Colonic mucosa (tissue), 4 donors: ENCODE measurements around the gene ITGBL1. TPM values are rescaled to one million over a fixed set of nuclear protein-coding genes. Genes with fewer than 3 reads are reported as not detected.

ENCODE experiments used
- DNase-seq: peaks from one replicate; pipeline ENCODE4 v3.0.0-alpha.2; 2020
- H3K27ac ChIP-seq: fragments of 200-600 bp; one replicate; pipeline ENCODE4 v1.8.0; 2021
- H3K27me3 ChIP-seq: fragments of 200-600 bp; one replicate; pipeline ENCODE4 v1.8.0; 2021
- H3K36me3 ChIP-seq: fragments of 200-600 bp; one replicate; pipeline ENCODE4 v1.8.0; 2021
- H3K4me1 ChIP-seq: fragments of 200-600 bp; one replicate; pipeline ENCODE4 v1.8.0; 2021; ENCODE audit warnings: mild to moderate bottlenecking
- H3K4me3 ChIP-seq: fragments of 200-600 bp; one replicate; pipeline ENCODE4 v1.8.0; 2021
- H3K9ac ChIP-seq, 2 donors: one replicate each; pipeline ENCODE4 v1.7.0; 2013; ENCODE audit warnings: control low read depth in 2 of 2, low read depth in 2 of 2, low read length in 2 of 2
- H3K9me3 ChIP-seq: fragments of 200-600 bp; one replicate; pipeline ENCODE4 v1.8.0; 2021
- CTCF ChIP-seq: fragments of 200-600 bp; IDR thresholded peaks from one replicate; pipeline ENCODE4 v1.8.0; 2022; ENCODE audit warnings: antibody characterized with exemption, mild to moderate bottlenecking
- intact Hi-C: fragments of 100-400 bp; cut with DNase I; formaldehyde crosslinking; loops from one replicate; pipeline ENCODE4 v1.14.1; 2022
- total RNA-seq, 2 donors: library from RNA; stranded (reverse); fragmentation: NEBNext Ultra II Directional in 1 of 2; extraction: Animal tissue kit (Norgen Biotek cat#: 25700) in 1 of 2; gene quantifications; one replicate each; pipeline ENCODE4 v1.2.1, GENCODE V29; 2021
- donor health status: healthy.
- donor health status: DM: no; HTN: no; CAD: no.
- donor health status: DM: no; HTN: no; CAD: no.

Gene ITGBL1
- total RNA-seq, 2 donors from 2014 or later: 0.25 to 0.72 TPM

GRCh38 chr13:101424381-101425155 is 27.9 kb upstream of the ITGBL1 start:
- intact Hi-C loops: no loop called here
- no peaks in the 10 kb centered on the region for H3K27me3 ChIP-seq
- no peak overlapping the region for H3K9ac ChIP-seq
- no peak overlapping the region for H3K4me3 ChIP-seq
- no peaks in the 10 kb centered on the region for H3K9me3 ChIP-seq
- no peaks in the 10 kb centered on the region for H3K36me3 ChIP-seq
- H3K4me1 ChIP-seq: no peaks in the 10 kb centered on the region
- no peak for TF ChIP-seq CTCF
- no peak overlapping the region for H3K27ac ChIP-seq
- no peak for DNase-seq

- H3K36me3 ChIP-seq: no peaks in the 10 kb centered on the region
- H3K27ac ChIP-seq: no peak overlapping the region
- no peaks in the 10 kb centered on the region for H3K27me3 ChIP-seq
- intact Hi-C loops: no loop called here
- no peak overlapping the region for H3K9ac ChIP-seq
- no peak for DNase-seq
- no peak for TF ChIP-seq CTCF
- H3K4me1 ChIP-seq: no peaks in the 10 kb centered on the region
- H3K9me3 ChIP-seq: no peaks in the 10 kb centered on the region
- no peak overlapping the region for H3K4me3 ChIP-seq
Observed at GRCh38 chr13:101425156-101425471, 27.4 kb upstream of the ITGBL1 start.

- Histone ChIP-seq H3K36me3 (no peaks in the 10 kb centered on the region), H3K9ac (no peak overlapping the region), H3K4me1 (no peaks in the 10 kb centered on the region), H3K27me3 (no peaks in the 10 kb centered on the region), H3K4me3 (no peak overlapping the region), H3K9me3 (no peaks in the 10 kb centered on the region), H3K27ac (no peak overlapping the region)
- no peak for DNase-seq
- no peak for TF ChIP-seq CTCF
- intact Hi-C loops: no loop called here
Observed at GRCh38 chr13:101425623-101426022, 26.9 kb upstream of the ITGBL1 start.

- Histone ChIP-seq H3K27me3 (no peaks in the 10 kb centered on the region), H3K4me1 (no peaks in the 10 kb centered on the region), H3K27ac (no peak overlapping the region), H3K9me3 (no peaks in the 10 kb centered on the region), H3K4me3 (no peak overlapping the region), H3K9ac (no peak overlapping the region), H3K36me3 (no peaks in the 10 kb centered on the region)
- no peak for TF ChIP-seq CTCF
- intact Hi-C loops: no loop called here
- DNase-seq: no peak
Observed at GRCh38 chr13:101429733-101430132, 22.7 kb upstream of the ITGBL1 start.

DNA sequence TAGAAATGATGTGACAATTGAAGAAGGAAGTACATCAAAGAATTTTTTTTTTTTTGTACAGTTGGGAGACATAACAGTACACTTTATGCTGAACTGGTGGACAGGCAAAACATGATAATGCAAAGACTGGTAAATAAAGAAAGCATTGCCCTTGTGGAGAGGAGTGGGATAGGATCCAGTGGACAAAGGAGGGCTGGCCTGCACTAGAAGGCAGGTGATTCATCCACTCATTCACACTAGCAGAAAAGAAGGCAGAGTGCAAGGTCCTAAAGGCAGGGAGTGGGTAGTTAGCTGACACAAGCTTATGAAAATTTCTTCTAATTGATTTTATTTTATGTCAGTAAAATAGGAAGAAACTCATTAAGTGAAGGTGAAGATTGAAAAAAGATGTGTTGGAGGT is 18.6 kb upstream of the ITGBL1 start:
- Histone ChIP-seq H3K27me3 (no peaks in the 10 kb centered on the region), H3K4me1 (no peaks in the 10 kb centered on the region), H3K9ac (no peak overlapping the region), H3K4me3 (no peak overlapping the region), H3K9me3 (no peaks in the 10 kb centered on the region), H3K36me3 (no peaks in the 10 kb centered on the region), H3K27ac (no peak overlapping the region)
- TF ChIP-seq CTCF: no peak
- no peak for DNase-seq
- intact Hi-C loops: no loop called here
